GM21786 (cell line): Measurements from ENCODE around the gene KIDINS220.
A peak's percentile ranks its signal among the peaks of the same experiment; 100 is the strongest.

Experiments
- ATAC-seq: cut with Tn5 transposase; IDR thresholded peaks from one replicate; pipeline ENCODE4 v1.9.1; 2021; ENCODE audit not compliant: unreplicated experiment

The KIDINS220 gene

GRCh38 chr2:8805278-8806210 lies 31.9 kb downstream of the KIDINS220 start:
- ATAC-seq = no peak

GRCh38 chr2:8803658-8804379 lies 33.6 kb downstream of the KIDINS220 start:
- peak; percentile 99 for ATAC-seq

DNA sequence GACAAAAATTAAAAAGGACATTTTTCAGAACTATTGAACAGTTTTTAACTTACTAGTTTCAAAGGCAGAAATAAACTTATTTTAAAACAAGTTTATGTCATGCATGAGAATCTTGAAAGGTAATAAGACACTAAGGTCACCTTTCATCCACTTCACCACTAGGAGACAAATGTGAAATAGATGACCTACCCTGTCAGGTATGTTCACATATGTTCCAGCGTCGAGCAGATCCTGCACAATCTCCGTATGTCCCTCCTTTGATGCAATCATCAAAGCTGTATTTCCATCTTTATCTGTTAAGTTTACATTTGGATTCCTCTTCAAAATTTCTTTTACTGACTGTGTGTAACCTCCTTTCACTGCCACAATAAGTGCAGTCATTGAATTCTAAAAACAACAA lies 34.7 kb downstream of the KIDINS220 start:
- no peak for ATAC-seq

DNA sequence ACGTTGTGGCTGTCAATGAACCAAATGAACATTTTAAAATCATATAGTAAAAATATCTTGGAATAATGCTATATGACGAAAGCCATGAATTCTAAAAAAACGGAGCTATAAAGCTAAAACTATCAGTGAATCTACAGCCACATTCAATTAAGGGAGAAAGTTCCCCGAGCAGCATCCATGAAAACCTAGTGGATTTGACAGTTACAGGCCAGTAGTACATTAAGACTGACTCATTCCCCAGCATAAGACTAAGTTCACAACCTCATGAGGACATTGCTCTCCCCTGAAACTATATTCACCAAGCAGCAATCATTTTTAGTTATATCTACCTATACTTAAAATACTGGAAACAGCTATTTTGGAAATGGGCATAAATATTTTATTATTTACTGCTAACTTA lies 36.6 kb downstream of the KIDINS220 start:
- no peak for ATAC-seq

DNA sequence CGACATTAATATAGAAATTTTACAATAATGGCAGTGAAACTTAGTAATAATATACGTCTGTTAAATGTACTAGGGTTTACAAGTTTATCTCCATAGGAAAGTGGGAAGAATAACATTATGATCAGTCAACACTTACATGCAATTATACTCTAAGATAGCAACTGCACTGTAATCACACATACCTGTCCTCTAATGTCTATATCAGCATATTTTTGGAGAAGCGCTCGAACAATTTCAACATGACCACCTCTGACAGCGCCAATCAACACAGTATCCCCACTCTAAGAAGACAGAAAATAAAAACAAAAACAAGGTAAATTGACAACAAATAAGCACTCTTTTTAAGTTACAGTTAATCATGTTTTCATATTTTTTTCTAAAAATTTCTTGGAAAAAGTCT lies 37.2 kb downstream of the KIDINS220 start:
- no peak for ATAC-seq

GRCh38 chr2:8799004-8799403 lies 38.4 kb downstream of the KIDINS220 start:
- ATAC-seq = no peak

GRCh38 chr2:8798393-8798792 lies 39.0 kb downstream of the KIDINS220 start:
- no peak for ATAC-seq

- no peak for ATAC-seq
These were observed 39.7 kb downstream of the KIDINS220 start for GRCh38 chr2:8797682-8798081.

DNA sequence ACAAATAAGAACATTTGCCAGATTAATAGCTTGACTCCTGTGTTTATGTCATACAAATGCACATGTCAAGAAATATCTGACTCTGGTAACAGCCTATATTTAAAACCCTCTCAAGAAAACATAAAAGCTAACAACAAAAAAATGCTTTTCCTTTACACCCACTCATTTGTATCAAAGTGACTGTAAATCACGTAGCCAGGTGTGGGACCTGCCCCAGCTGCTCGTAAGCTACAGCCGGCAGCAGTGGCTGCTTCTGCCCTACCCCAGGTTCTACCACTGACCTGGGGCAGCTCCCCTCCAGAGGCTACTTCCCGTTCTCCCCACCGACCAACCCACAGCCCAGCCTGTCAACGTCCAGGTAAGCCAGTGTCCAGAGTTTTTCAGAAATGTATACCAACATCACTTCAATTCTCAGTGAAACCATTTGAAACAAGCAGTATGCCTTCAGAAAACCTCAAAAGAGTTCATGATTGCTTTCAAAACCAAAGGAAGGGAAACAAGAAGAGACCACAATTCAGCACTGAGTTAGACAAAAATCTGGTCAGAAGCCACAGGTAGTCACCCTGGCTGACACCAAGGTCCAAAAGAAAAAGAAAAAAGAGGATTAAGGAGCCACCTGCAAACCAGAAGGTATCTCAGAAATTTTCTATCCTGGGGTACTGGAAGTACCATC lies 40.4 kb downstream of the KIDINS220 start:
- ATAC-seq = peak; percentile 67

DNA sequence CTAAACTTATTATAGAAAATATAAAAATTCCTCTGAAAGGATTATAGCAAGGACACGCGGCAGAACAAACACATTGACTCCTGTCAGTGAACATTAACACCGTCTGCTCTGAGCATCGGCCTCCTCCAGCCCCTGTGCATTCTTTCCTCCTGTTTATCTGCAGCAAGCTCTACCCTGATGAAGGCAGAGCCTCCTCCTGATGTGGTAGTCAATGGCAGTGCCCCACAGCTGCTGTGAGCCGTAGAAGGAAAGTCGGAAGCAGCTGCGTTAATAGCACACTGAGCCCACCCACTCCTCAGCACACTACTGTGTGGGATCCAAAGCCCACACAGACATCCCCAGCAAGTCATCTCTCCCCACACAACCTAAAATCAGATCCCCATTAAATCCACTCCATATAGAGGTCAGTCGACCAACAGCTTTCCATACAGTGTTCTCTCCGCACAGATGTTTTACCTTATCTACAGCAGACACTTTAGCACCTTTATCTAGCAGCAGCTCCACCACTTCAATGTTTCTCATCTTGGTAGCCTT lies 41.0 kb downstream of the KIDINS220 start:
- ATAC-seq = no peak

- ATAC-seq = no peak
These were observed 42.2 kb downstream of the KIDINS220 start for GRCh38 chr2:8794923-8795825.

DNA sequence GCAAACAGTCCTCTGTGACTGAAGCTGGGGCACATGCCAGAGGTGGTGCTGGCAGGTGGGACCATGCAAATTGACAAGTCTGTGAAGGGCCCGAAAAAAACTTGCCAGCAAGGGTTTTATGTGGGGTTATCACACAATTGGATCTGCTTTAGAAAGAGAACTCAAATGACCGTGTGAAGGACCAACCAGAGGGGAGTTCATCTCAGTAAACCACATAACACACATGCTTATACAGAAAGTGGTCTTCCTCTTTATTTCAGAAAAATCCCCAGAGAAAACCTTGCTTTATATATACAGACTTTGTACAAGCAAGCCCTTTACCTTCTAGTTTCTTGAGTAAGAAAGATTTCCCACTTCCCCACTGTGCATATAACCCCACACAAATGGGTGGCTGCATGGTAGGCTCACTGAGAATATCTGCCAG lies 46.7 kb downstream of the KIDINS220 start:
- peak; percentile 66 for ATAC-seq

GRCh38 chr2:8786463-8786862 lies 51.0 kb downstream of the KIDINS220 start:
- ATAC-seq = no peak

GRCh38 chr2:8779795-8780671 lies 57.4 kb downstream of the KIDINS220 start:
- no peak for ATAC-seq

DNA sequence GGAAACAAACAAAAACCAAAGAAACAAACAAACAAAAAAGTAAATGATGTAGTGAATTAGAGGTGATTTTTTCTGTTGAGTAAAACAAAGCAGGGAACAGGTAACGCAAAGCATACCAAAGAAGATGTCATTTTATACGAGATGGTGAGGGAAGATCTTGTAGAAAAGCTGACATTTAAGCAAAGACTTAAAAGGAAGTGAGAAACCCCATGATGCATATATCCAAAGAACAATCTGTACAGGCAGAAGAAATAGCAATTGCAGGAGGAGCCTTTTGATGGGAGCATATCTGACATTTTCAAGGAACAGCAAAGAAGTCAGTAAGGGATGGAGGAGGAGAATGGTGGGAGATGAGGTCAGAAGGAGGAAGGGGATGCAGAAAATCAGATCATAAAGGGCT lies 63.0 kb downstream of the KIDINS220 start:
- ATAC-seq = no peak

DNA sequence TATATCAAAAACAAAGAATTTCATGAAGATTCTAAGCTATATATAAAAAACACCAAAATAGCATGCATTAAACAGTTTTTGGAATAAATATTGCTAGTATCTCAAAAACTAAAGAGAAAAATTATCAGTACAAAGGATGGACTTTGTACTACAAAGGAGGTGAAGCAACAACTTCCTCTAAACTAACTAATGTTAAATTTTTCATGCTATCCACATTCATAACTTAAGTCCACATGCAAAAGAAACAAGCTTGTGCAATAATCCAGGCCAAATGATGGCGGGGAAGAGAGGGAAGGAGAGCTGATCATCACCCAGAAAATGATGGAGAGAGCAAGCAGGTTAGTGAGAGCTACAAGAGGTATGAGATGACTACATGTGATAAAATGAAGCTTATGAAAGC lies 70.1 kb downstream of the KIDINS220 start:
- no peak for ATAC-seq

- ATAC-seq = no peak
These were observed 75.8 kb downstream of the KIDINS220 start for GRCh38 chr2:8761529-8762164.

GRCh38 chr2:8756716-8757115 lies 80.7 kb downstream of the KIDINS220 start:
- no peak for ATAC-seq

GRCh38 chr2:8756230-8756629 lies 81.2 kb downstream of the KIDINS220 start:
- no peak for ATAC-seq
